GM18507 (cell line): ENCODE data around the gene SCGB3A1.

Experiments used
- DNase-seq: peaks from one replicate; pipeline ENCODE4 v3.0.0; 2011; ENCODE audit warnings: low read depth; ENCODE audit not compliant: insufficient read length; ENCODE audit errors: extremely low spot score
- FAIRE-seq: peaks from 2 replicates; lab custom pipeline; 2011; peaks lifted over from hg19 to GRCh38; lab: Jason Lieb, UNC

Gene SCGB3A1, protein sequence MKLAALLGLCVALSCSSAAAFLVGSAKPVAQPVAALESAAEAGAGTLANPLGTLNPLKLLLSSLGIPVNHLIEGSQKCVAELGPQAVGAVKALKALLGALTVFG

DNA sequence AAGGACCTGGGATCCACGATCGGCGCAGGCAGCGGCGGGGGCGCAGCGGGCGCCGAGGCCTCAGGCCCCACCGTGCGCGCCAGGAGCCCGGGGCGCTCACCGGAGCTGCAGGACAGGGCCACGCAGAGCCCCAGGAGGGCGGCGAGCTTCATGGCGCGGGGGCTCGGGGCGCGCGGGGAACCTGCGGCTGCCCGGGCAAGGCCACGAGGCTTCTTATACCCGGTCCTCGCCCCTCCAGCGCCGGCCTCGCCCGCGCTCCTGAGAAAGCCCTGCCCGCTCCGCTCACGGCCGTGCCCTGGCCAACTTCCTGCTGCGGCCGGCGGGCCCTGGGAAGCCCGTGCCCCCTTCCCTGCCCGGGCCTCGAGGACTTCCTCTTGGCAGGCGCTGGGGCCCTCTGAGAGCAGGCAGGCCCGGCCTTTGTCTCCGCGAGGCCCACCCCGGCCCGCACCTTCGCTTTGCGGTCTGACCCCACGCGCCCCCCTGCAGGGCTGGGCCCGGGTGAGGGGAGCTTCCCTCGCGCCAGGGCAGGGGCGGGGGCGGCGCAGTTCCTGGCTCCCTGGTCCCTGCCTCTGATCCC is at the start of gene SCGB3A1:
SCGB3A1 (minus strand) TSS at position 189 of the 577 bp plus-strand sequence; CDS start at position 152, 37 bp downstream.
- no peak for DNase-seq
- FAIRE-seq = no peak

DNA sequence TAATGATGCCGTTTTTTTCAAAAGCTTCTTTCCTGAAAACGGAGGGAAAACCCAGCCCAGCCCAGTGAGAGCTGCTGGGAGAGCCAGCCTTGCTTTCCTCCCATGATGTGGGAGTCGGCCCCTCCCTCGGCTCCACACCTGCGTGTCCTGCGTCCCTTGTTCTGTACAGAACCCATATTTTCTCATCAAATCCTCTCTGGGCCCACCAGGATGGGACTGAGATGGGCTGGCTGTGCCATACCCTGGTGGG is 49.2 kb upstream of the SCGB3A1 start:
- FAIRE-seq (no peak), DNase-seq (no peak)

DNA sequence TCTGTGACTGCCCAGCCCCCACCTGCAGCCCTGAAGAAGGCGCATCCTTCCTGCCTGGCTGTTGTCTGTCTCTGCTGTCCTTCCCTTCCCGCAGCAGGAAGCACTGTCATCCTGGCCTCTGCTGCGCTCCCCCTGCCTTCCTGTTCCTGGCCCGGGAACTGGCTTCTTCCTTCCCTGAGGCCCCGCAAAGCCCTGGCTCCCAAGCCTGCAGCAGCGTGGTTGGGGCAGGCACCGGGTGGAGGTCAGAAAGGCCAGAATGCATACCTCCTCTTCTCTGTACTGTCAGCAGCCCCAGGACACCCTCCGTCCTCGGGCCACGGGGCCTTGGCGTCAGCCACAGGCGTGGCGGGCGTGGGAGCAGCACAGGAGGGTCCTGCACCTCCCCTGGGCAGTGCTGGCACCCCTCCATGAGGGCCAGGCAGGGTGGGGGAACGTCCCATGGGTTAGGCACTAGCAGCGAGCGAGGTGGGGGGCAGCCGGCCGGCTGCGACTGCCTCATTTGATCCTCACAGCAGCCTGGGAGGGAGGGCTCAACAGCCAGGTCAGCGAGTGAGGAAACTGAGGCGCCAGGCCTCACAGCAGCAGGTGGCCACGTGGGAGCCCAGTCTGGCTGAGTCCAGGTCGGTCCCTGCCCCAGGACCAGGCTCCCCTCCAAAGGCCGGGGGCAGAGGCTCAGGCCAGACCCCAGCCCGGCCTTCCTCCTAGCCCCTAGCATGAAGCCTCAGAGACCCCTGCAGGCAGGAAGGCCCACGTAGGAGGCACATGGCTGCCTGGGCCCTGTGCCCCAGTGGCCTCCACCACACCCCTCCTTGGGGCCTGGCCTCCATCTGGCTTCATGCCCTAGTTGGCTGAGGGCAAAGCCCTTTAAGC is 48.7 kb upstream of the SCGB3A1 start:
- no peak for DNase-seq
- FAIRE-seq = no peak

DNA sequence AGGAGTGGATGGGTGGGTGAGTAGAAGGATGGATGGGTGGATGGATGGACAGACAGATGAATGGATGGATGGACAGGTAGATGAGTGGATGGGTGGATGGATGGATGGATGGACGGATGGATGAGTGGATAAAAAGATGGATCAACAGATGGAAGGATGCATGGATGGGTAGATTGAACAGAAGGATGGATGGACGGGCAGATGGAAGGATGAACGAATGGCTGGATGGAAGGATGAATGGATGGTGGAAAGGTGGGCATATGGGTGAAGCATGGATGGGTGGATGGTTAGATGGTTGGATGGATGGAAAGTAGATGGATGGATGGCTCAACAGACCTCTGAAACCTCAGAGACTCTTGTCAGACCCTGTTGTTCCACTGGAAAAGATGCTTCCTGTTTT is 48.0 kb upstream of the SCGB3A1 start:
- DNase-seq (no peak), FAIRE-seq (no peak)

DNA sequence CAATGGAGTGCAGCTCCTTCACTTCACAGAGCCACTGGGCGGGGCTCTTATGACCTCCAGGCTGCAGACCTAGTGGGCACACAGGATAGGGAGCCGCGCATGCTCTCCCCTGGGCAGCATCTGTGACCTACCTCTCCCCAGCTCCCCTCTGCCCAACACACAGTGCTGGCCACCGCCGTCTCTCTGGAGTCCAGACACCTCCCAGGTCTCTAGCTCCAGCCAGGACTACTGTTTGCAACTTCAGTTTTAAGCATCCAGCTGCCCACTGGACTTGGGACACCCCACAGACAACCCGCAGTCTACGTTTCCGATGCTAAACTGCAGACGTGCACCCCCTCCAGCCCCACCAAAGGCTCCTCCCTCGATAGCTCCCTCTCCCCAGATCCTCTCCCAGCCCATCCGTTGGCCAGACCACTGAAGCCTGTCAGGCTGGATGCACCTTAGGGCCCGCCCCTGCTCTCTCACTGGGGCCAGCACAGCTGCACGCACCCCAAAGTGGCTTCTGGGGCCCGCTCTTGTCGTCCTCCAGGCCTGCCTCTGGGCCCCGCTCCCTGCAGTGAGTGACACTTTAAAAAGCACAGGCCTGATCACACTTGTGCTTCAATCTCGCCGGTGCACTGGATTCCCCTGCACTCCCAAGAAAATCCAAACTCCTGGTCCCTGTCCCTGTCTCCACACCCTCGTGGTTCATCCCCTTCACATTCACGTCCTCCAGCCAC is 46.8 kb upstream of the SCGB3A1 start:
- DNase-seq (no peak), FAIRE-seq (no peak)

DNA sequence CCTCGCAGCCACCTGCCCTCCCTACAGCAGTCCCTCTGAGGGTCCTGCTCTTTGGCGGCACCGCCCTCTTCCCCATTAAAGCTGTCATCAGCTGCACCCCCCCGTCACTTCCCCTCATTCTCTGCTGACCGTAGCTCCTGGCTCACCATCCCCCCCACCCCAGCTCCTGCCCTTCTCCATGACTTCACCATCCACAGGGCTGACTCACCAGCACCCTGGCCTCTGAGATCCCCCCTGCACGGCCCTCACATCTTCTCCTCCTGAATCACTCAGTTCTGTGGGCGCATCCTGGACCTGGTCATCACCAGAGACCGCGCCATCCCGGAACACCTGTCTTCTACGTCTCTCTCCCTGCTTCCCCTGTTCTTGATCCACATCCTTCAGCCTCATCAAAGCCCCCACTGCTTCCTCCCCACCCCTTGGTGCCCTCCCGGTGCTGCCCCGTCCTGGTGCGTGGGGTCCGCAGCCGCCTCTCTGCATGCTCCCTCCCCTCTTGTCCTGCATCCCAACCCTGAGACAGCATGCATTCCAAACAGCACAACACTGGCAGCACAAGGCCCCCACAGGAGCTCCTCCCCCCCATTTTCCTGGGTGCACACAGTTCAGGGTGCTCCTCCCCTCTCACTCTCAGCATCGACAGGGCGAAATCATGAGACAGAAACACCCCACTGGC is 45.2 kb upstream of the SCGB3A1 start:
- no peak for DNase-seq
- FAIRE-seq = no peak

DNA sequence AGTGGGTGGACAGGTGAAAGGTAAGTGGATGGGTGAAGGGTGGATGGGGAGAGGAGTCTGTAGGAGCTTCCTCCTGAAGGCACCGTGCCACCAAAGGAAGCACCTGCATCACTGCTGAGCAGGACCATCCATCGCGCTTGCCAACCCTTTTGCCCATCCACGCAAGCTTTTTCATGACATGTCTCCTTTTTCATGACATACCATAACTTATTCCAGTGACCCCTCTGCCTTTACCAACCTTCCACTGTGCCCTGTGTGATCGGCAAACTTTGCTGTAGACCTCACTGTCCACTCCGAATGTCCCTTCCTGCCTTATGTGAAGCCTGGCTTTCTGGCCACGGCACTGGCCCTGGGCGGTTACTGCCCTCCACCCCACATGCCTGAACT is 44.7 kb upstream of the SCGB3A1 start:
- no peak for FAIRE-seq
- no peak for DNase-seq

DNA sequence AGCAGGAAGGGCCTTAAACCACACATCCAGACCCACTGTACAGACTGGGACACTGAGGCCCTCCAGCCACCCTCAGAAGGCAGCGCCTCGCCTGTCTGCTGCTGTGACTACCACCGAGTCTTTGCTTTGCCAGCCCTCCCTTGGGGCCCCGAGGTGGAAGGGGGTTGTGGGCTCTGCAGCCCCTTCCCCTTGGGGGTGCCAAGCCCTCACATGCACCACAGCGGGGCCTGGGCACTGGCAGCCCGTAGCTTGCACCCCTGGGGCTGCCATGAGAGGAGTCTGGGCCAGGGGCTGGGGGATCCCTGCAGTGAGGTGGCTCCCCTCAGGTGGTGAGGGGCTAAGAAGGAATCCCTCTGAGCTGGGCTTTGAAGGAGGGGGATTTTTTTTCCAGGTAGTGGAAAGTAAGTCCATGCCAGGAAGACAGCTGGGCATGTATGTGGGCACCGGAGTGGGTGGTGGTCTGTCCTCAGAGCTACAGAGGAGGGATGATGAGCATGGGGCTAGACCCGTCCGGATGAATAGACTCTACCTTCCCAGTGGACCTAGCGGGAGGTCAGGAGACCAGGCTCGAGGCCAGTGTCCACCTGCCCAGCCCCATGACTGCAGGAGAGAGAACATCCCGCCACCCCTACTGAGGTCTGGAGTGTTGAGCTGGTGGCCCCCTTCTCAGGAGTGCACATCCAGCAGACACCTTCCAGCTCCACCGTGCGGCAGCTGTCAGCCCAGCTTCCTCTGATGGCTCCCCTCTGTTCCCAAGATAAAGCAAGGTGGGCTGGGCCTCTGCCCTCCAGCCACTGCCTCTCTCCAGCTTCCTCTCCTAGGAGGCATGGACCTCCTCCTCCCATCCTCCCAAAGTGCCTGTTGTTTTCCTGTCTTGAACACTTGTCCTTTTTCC is 42.2 kb upstream of the SCGB3A1 start:
- FAIRE-seq = no peak

DNA sequence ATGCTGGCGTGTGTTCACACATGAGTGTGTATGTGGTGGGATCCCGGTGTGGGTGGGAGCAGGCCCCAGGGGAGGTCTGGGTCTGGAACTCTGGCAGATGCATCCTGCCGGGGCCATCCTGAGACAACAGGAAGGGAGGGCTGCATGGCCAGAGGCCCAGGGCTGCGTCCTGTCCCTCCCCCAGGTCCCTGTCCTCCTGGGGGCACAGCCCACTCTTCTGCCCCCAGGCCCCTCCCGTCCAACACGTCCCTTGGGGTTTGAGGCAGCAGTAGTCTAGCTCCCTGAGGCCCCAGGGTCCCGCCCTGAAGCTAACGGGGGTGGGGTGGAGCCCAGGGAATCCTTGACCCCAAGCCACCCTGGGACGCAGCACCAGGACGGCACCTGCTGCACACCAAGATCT is 41.5 kb upstream of the SCGB3A1 start:
- FAIRE-seq = no peak
- no peak for DNase-seq

More for the DNA sequence above, 42.2 kb upstream of the SCGB3A1 start:
- DNase-seq = no peak

DNA sequence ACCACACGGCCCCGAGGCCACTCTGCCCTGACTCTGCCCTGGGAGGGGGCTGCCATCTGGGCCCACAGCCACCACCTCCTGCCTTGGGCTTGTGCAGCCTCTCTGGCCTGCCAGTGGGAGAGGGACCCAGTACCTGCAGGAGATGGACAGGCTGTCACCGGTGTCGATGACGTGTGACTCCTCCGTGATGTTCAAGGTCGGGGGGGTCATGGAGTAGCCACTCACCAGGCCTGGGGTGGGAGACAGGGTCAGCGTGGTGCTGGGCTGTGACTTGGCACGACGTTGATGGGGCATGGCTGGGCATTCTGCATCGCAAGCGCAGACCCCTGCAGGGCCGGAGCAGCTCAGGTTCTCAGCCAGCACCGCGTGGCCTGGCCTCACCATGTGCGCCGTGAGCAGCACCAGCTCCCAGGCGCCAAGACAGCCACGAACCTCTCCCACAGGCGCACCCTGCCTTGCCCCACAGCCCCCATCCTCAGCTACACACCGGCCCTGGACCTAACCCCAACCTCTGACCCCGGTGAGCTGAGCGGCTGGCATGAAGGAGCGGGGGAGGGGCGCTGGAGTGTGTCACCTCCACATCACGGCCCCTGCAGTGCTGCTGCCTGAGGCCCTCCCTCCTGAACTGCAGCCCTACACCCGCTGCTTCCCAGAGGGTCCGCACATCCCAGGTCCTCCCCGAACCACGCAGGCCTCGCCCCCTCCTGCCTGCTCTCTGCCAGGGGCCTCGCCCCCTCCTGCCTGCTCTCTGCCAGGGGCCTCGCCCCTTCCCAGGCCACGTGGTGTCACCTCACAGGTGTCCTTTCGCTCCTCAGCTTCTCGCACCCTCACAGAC is 40.5 kb upstream of the SCGB3A1 start:
- DNase-seq = no peak
- no peak for FAIRE-seq

DNA sequence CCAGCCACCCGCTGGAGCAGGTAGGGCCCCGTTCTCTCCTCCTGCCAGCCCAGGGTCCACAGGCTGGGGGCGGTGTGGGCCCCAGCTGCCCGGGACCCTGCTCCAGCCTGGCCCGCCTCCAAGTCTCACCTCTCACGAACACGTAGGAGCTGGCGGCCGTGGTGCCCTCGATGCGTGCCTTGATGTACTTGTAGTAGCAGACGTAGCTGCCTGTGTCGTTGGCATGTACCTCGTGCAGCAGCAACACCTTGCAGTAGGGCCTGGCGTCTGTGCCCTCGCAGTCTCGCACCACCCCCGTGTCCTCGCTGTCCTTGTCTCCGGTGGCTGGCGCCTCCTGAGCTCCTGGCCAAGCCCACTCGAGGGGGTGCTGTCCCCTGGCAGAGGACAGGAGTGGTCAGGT is 39.1 kb upstream of the SCGB3A1 start:
- DNase-seq (no peak), FAIRE-seq (no peak)

DNA sequence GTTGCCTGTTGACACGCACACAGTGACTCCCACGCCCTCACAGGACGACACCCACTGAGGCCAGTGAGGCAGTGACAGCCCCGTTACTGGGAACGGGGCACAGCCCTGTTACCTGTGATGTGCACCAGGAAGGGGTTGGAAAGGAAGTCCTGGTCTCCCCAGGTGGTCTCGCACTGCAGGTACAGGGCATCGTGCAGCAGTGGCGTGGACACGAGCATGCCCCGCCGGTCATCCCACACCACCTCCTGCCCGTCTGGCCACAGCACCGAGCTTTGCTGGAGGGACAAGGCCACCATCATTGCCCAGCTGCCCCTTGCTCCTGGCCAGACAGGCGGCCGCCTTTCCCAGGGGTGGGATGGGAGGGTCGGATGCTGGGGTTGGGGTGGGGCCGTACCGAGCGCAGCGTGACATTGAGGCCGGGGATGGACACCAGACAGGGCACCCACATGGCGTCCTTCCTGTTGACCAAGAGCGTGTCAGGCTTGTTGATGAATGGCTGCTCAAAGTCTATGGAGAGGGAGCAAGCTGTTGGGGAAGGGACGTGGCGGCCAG is 38.6 kb upstream of the SCGB3A1 start:
- DNase-seq (no peak), FAIRE-seq (no peak)

DNA sequence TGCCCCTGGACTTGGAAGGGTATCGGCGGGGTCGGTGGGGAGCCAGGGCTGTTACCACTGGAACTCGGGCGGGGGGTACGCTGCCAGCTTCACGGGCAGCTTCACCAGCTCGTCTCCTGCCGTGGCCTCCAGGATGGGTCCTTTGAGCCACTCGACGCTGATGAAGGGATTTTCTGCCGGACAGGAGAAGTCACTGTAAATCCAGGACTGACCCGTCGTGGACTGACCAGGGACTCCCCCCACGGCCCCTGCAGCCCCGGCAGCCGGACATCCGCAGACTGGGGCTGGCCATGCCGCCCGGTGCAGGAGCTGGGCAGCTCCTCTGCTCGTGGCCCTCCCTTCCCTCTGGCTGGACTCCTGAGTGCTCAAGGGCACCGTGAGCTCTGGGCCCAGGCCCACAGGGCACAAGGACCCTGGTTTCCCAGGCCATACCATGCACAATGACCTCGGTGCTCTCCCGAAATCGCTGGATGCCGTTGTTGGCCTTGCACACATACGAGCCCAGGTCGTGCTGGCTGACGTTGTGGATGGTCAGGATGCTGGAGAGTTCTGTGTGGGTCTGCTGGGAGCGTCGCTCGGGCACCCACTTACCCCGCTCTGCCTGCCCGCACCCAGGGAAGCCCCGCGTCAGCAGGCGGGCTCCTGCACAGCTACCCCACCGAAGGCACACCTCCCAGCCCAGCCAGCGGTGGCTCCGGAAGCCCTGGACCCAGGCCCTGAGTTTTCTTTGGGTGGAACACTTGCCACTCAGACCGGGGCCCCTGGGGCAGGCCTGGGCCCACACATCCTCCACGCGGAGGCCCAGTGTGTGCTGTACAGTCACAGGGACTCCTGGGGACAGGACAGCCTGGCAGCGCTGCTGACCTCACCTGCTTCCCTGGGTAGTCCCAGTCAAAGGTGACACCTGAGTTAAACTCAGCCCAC is 37.8 kb upstream of the SCGB3A1 start:
- FAIRE-seq (no peak), DNase-seq (no peak)

DNA sequence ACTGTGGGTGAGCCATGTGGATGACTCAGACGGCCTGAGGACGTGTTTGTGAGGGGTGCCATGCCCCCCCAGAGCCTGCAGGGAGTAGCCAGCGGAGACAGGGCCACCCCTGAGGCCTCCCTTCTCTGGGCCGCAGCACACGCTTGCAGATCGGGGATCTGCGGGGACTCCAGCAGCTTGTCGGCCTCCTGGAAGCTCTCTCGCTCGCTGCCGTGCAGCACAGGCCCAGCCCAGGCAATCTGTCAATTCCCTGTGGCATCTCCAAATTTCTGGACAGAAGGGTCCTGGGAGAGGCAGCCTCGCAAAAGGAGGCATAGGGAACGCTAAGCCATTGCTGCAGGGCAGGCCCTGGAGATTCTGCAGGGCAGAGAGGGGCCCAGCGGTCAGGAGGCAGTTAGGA is 36.9 kb upstream of the SCGB3A1 start:
- no peak for FAIRE-seq
- DNase-seq = no peak

DNA sequence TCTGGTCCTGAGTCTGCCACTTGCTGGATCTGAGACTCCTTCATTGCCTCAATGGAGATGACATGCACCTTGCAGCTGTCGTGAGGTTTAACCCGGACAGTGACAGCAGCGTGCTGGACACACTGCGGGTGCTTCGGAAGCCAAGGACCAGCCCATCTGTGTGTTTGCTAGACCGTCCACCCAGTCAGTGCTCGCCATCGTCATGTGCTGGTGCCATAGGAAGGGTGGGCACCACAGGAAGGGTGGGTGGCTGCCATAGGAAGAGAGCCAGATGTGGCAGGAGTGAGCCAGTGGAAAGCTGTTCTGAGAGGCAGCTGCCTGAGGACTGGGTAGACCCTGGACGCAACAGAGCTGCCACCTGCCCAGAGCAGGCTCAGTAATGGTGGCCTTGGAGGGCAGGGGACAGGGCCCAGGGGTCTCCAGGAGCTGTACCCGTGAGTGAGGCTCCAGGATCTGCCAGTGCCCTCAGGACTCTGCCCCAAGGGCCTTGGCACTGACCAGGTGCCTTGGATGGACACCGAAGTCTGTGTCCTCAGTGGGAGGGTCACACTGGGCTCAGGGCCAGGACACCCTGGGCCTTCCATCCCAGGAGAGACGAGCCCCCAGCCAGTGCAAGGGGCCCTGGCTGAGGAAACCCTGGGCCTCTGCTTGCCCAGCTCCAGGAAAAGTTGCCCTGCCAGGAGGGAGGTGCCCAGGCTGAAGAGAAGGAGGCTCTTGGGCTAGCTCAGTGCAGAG is 36.3 kb upstream of the SCGB3A1 start:
- no peak for FAIRE-seq
- no peak for DNase-seq

DNA sequence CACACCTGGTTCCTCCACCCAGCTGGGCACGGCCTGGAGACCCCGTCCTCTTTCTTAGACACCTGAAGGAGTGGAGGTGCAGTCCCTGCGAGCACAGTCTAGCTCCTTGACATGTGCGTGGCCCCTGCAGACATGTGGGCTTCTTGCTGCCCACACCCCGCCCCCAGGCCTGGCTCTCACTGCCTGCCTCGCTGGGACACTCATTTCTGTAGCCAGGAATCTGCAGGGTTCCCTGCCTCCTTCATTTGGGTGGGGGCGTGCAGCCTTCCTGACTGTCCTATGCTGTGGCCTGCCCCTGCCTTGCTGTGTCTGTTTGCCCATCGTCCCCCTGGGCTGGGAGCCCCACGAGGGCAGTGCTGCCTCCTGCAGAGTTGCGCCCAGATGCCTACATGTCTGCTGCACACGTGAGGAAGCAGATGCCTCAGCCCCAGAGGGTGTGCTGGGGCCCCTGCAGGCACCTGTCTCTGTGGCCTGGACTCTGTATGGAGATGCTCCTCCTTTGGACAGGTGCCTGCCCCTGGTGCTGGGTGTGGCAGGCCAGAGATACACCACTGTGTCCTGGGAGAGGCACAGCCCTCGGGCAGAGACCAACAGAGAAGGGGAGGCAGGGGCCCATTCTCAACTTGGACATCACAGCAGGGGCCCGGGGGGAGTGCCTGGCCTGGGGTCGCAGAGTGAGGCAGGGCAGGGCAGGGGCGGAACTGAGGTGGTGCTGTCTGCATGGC is 35.5 kb upstream of the SCGB3A1 start:
- DNase-seq = no peak
- FAIRE-seq = no peak
